GM21423 (cell line): Measurements from ENCODE around the gene CCDC106.

Experiments
- ATAC-seq: cut with Tn5 transposase; IDR thresholded peaks from one replicate; pipeline ENCODE4 v1.9.1; 2021; ENCODE audit warnings: mild to moderate bottlenecking, moderate library complexity; ENCODE audit not compliant: unreplicated experiment

The CCDC106 gene

DNA sequence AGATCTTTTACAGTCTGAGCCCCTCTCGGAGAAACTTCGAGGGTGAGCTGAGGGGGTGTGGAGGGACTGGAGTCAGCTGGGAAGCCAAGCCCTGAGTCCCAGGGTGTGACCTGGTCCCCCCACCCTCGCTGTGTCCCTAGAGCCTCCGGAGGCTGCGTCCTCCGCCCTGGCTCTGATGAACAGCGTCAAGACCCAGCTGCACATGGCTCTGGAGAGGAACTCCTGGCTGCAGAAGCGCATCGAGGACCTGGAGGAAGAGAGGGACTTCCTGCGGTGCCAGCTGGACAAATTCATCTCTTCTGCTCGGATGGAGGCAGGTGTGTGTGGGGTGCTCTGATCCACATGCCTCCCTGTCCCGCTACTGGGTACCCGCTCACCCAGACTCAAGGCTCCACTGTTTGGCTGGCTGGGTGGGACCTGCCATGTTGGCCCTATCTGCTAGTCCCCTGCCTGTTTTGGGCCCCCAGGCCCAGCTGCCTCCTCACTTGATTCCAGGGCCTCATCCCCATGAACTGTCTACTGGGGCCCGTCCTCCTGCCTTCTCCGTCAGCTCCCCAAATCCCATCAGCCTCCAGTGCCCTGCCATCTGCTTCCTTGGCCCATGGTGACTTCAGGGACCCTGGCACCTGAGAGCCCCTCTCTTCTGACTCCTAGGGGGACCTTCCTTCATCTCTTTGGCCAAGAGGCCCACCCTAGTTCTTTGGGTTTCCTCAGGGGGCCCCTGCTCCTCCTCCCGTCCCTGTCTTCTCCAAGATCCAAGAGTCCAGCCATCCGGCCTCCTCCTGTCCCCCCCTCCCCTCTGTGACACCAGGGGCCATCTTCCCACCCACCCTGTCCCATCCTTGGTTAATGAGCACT, 1.5 kb downstream of the CCDC106 start:
- no peak for ATAC-seq

DNA sequence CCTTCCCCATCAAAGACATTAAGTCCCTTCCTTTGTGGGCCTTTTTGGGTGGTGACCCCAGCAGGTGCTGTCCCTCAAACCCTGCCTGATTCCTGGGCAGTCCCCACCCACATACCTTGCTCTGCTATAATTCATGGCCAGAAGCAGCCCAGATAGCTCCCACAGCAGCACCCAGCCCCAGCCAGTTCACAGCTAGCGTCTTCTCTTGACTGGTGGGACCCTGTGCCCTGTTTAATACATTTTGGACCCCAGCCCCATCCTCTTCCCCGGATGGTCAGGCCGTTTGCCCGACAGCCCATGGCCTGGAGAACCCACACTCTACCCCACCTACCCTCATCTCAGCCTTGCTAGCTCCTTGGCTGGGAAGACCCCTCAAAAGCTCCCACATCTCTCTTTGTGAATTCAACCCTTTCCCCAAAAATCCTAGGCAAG, 2.1 kb downstream of the CCDC106 start:
- ATAC-seq = no peak

DNA sequence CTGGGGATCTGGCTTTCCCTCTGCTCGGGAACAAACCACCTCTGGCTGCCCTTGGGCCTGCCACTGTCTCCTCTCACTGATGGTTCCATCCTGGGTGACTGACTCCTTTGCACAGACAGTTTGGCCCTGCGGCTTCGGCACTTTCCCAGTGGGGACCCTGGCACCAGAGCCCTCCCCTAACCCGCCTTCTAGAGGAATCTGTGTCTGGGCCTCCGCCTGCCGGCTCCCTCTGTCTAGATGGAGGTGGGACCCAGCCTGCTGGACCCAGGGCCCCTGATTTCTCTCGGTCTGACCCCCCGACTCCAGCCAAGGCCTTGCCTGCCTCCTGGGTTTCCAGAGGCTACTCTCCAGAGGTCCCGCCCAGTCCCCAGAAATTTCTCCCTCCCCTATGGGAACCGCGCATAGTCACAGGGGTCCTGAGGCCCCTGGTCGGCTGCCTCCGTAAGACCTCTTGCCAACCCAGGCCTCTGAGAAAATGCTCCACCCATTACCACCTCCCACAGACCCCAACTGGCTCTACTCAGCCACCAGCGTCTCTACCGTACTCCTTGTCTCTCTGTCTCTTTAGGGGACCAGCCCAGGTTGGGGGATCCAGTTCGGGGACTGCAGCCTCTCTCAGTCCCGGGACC, 2.7 kb downstream of the CCDC106 start:
- no peak for ATAC-seq

DNA sequence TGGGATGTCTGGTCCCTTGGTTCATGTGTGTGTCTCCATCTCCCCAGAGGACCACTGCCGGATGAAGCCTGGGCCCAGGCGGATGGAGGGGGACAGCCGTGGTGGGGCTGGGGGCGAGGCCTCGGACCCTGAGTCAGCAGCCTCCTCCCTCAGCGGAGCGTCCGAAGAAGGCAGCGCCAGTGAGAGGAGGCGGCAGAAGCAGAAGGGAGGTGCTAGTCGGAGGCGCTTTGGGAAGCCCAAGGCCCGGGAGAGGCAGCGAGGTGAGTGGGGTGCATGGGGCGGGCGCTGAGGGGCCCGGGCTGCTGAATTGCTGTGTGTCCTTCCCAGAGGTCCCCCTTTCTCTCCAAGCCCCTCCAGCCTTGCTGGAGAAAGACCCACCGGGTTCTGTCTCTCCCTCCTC, 3.2 kb downstream of the CCDC106 start:
- no peak for ATAC-seq

DNA sequence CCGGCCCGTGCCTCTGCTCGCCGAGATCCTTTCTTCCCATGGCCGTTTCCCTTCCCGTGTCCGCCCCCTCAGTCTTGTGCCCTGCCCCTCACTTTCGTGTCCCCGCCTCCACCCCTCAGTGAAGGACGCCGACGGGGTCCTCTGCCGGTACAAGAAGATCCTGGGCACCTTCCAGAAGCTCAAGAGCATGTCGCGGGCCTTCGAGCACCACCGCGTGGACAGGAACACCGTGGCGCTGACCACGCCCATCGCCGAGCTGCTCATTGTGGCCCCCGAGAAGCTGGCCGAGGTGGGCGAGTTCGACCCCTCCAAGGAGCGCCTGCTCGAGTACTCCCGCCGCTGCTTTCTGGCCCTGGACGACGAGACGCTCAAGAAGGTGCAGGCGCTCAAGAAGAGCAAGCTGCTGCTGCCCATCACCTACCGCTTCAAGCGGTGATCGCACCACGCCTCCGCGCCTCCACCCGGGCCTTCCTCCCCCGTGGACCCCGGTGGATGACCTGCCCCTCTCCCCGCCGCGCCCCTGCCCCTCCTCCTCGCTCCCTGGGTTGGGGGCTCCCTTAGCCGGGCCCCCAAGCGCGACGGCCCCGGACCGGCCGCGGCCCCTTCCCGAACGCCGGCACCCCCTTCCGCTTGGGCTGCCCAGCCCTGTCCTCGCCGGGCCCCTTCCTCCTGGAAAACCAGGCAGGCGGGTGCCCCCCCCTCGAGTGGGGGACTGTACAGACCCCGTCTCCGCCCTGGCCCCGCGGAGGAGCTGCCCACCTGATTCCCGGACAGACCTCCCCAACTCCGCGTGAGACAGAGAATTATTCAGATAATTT, 4.5 kb downstream of the CCDC106 start:
- no peak for ATAC-seq

DNA sequence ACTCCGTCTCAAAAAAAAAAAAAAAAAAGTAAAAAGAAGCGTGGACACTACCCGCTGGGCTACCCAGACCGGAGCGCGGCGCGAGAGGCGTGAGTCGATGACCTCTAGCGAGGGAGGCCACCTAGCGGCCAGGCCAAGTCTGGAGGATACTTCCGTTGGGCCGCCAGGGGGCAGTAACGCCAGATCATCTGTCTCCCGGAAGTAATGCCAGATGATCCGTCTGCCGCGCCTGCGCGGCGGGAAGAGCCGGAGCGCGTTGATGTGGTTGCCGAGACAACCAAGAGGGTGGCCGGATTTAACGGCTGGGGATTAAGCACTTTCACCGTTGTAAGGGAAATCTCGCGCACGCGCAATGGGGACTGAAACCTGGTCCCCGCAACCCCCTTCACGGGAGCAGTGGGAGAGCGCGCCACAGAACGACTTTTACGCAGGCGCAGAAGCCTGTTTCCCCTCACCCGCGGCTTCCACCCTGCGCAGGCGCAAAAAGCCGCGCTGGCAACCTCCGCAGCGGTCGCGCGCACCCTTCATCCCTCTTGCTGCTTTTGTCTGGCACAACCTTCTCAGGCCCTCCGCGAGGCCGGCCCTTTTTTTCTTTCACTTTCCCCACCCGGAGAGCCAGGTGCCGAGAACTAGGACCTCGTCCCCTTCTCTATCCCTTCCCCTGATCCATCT, 5.8 kb downstream of the CCDC106 start:
- ATAC-seq = peak; percentile 40

DNA sequence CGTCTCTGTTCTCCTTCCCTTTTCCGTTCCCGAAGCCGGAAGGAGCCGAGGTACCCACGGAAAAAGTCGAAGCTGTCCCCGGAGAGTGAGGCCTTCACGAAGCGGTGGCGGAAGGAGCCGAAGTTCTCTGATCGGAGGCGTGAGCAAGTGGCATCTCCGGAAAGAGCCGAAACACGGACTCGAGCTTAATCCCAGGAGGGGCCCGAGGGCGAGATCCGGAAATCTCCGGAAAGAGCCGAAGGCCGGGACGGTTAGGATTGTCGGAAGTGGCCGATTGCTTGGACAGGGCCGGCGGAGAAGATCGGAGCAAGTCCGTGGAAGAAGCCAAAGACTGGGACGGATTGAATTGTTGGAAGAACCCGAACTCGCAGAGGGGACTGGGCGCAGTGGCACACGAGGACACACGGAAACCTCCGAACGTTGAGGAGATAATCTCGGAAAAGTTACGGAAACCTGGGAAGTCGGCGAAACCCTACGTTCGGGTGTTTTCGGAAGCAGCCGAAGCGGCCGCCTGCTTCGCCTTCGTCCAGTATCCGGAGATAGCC, 6.4 kb downstream of the CCDC106 start:
- ATAC-seq = peak; percentile 60

DNA sequence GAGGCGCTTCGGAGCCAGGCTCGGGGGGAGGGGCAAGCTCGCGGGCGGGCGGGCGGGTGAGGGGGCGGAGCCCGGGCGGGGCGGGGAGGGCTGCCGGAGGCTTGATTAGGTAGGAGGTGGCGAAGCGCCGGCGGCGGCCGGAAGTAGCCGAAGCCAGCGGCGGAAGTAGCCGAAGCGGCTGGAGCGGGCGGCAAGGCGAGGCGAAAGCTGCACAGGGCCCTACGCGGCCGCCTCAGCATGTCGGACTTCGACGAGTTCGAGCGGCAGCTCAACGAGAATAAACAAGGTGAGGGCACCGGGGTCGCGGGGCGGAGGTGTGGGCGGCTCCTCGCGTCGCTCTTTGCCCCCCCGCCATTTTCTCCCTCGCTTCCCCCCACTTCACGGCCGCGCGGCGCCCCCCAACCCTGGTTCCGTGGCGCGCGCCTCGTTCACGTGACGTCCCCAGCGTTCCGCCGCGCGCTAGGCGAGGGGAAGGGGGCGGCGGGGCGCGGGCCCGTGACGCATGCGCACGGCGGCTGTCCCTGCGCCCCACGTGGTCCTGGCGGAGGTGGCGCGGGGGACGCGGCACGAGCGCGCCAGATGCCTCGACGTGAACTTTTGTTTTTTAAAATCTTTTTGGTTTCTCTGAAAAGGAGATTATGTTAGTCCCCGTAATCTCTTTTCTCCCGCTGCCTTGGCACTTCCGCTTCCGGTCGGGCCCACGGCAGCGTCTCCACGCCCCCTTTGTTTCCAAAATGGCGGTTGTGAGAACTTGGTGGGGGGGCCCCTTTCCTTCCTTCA, 7.0 kb downstream of the CCDC106 start, which contains the start of gene U2AF2:
U2AF2 (plus strand) TSS at position 168 of the 780 bp plus-strand sequence; CDS start at position 238, 70 bp downstream.
- peak; percentile 36 for ATAC-seq

DNA sequence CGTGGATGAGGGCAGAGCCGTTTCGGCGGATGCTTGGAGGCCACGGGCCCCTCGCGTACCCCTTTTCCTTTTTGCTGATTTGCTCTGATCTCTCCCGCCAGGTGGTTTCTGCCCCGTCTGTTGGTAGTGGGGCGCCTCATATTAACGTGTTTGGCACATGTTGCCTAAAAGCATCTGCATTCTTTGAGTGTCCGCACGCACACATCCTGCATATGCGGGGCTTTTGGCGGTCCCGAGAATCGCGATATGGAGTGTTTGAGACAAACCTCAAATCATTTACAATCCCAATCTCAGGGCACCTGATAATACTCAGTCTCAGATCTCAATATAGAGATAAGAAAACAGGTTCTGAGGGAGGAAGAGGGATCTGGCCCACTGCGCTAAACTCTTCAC, 7.6 kb downstream of the CCDC106 start:
- no peak for ATAC-seq

DNA sequence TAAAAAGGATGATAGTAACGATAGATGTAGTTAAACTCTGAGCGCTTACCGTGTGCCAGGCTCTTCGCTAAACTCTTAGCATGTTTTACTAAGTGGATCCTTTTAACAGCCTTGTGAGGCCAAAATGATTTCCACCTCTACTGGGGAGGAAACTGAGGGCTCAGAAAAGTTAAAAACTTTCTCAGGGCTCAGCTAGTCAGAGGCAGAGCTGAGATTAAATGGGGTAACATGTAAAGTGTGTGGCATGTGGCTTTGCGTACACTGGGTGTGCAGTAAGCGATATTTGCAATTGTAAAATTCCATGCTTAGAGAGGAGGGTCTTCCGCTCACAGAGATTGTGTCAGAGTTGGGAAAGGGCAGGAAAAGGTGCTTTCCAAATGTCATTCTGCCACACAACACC, 8.5 kb downstream of the CCDC106 start:
- no peak for ATAC-seq

DNA sequence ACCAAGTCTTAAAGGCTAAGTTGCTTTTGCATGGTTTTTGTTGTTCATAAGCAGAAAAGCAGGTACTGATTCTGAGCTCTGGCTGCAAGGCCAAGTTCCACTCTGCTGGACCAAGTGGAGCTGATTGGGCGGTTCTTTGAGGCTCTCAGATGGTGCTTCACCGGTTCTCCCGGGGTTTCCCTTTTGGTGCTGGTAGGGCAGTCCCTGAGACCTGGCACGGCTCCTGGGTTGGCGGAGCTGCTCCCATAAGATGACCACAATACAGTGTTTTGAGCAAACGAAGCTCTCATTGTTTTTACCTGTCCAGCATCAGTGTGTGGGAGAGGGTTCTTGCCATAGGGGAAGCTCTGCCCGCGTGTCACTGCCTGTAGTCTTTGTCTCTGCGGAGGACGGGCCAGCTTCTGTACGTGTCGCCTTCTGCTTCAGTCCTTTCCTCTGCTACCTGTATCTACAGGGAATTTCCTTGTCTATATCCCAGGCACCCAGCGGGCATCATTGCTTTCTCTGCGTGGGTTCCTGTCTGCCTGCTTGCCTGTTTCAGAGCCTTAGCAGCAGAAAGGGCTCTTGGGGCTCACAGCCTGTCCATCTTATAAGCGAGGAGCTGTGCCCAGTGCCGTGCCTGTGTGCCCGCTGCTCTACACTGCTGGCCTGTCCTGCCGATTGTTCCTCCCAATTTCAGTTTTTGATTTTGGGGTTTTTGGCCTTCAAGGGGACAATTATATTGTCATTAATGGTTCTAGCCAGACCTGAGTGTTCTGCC, 9.2 kb downstream of the CCDC106 start:
- no peak for ATAC-seq

DNA sequence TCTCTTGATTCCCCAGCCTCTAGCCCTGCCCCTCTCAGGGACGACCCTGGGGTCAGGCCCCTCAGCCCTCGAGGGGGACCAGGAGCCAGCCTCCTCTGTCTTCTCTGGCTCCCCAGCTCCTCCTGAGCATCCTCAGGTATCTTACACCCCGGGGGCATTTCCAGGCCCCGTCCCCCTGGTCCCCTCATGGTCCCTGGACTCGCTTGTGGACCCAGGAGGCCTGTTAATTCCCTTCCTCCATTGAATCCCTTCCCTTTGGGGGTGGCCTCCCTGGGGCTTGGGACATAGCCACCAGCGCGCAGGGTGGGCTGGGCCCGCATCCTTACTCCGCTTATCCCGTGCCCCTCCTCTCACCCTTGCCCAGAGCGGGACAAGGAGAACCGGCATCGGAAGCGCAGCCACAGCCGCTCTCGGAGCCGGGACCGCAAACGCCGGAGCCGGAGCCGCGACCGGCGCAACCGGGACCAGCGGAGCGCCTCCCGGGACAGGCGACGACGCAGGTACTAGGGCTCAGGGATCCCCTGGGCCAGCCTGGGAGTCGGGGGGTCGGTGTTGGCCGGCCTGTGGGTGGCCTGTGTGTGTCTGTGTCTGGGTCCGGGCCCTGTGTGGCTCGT, 10.9 kb downstream of the CCDC106 start:
- no peak for ATAC-seq

DNA sequence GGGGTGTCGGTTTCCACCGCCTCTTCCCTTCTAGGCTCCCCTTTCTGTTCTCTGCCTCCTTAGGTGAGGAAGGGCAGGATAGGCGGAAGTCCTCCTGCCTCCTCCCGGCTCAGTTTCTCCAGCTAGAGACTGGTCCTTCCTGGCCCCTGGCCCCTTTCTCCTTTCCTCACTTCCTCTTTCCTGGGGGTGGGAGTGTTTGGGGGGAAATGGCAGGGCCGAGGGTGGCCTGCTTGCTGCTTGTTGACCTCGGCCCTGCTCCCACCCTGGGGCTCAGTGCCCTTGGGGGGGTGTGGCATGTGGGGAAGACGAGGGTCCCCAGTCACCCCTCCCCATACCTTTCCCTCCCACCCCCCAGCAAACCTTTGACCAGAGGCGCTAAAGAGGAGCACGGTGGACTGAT, 11.8 kb downstream of the CCDC106 start:
- no peak for ATAC-seq

DNA sequence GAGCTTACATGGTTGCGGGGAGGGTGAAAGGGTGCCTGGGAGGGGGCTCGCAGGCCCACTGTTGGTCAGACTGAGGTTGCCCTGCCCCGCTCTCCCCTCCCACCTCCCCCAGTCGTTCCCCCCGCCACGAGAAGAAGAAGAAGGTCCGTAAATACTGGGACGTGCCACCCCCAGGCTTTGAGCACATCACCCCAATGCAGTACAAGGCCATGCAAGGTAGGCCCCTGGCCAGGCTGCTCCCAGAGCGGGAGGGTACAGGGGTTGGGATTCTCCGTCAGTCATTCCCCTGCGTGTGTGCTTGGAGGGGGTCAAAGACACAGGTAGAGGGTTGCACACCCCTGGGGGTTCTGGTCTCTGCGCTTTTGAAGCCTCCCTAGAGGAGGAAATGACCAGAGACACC, 12.4 kb downstream of the CCDC106 start:
- no peak for ATAC-seq

DNA sequence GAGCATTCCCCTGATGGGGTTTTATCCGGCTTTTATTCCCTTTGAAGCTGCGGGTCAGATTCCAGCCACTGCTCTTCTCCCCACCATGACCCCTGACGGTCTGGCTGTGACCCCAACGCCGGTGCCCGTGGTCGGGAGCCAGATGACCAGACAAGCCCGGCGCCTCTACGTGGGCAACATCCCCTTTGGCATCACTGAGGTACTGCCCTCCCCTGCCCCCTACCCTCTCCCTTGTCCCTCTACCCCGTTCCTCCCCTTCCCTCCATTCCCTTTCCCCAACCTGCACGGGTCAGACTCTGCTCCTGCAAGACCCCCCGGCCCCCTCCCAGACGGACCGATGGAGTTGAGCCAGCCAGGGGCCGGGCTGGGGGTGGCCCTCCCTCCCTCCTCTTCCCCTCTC, 13.0 kb downstream of the CCDC106 start:
- no peak for ATAC-seq

DNA sequence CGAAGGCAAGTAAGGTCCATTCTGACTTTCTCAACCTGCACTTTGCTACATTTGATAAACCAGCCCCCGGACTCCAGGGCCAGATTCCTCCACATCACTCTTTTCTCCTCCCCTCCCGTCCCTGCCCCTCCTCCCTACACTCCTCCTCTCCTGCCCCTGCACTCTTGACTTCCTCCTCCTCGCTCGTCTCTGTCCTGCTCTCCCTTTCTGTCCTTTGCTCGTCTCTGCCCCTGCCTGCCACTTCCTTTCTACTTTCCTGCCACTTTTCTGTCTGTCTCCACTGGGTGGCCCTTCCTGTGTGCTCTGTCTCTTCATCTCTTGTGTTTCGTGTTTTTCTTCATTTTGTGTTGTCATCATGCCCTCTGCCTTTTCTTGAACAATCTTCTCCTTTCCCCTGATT, 13.8 kb downstream of the CCDC106 start:
- ATAC-seq = no peak

DNA sequence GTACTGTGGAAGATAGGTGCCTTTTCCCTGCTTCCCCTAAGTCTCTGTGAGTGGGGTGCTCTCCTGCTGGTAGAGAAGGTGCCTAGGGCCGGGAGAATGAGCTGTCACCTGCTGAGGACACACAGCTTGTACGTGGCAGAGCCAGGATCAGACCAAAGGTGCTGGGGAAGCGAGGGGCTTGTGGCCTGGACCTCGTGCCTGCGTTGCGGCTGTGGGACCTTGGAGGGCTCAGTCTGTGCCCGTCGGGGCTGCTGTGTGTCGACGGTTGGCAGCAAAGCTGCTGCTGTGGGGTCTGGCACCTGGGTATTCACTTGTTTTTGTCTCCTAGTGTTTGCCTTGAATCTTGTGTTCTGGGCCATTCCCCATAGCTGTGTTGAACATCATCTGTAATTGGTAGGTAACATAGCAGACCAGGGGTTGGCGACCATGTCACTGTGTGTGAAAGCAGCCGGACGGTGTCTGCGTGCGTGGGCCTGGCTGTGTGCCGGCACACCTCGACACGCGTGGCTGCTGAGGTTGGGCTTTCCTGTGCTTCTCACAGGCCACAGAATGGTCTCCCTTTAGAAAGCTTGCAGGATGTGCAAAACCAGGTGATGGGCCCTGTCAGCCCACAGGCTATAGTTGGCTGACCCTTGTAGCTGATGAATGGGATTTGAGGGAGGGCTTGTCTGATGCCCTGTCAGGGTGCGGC, 16.0 kb downstream of the CCDC106 start:
- ATAC-seq = no peak

DNA sequence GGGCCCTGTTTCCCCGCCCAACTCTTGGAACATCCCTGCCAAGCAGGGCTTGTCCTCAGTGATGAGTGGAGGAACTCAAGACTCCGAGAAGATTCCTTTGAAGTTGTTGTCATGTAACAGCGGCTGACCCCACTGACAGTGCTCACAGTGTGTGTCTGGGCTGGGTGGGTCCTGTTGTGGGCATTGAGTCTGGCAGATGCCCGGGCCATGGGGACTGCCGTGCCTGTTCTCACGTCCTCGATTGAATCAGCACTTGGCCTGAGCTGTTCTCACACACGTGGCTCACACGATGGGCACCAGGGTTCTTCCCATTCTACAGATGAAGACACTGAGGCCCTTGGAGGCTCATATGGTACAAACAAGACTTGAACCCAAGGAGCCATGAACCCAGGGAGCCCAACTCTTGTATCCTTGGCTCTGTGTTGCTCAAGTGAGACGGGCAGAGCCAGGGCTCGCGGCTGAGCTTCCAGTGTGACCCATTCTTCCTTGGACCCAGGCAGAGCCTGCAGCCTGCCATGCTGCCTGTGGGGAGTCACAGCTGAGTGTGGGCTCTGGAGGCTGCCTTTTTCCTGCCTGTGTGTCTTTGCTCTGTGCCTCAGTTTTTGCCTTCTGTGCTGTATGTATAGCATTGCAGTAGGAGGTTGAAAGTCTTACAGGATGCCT, 18.5 kb downstream of the CCDC106 start:
- ATAC-seq = no peak
